Activated naive CD8-positive, alpha-beta T cell treated with anti-CD3 and anti-CD28 coated beads, Interleukin-2, amount 10 ng/mL, durations not matched to agents 7 days and 5 days (primary cell): ENCODE data around the gene GTF3A. TPM values are rescaled to one million over a fixed set of nuclear protein-coding genes. Genes with fewer than 3 reads are reported as not detected.
A peak's percentile ranks its signal among the peaks of the same experiment; 100 is the strongest.

Experiments used
- ATAC-seq: fragments of 150-1000 bp; cut with Tn5 transposase; one replicate; pipeline ENCODE4 v1.10.0; 2021; ENCODE audit warnings: low read depth, moderate library complexity
- POLR2A ChIA-PET: fragments of 350-600 bp; sonication (Branson Sonifier 250); formaldehyde crosslinking; loops from one replicate; lab custom pipeline; 2021; ENCODE audit warnings: antibody characterized with exemption; lab: Charles Lee
- DNase-seq: peaks from one replicate; pipeline ENCODE4 v3.0.0; 2021
- H3K27ac Mint-ChIP-seq: one replicate; pipeline ENCODE4 v1.8.0; 2022; ENCODE audit warnings: mild to moderate bottlenecking, mixed read lengths
- H3K27me3 Mint-ChIP-seq: one replicate; pipeline ENCODE4 v1.8.0; 2022; ENCODE audit warnings: mild to moderate bottlenecking, moderate library complexity, mixed read lengths
- H3K36me3 Mint-ChIP-seq: one replicate; pipeline ENCODE4 v1.8.0; 2021; ENCODE audit warnings: mild to moderate bottlenecking, mixed read lengths
- H3K4me1 Mint-ChIP-seq: one replicate; pipeline ENCODE4 v1.8.0; 2021; ENCODE audit warnings: mixed read lengths
- H3K4me3 Mint-ChIP-seq: one replicate; pipeline ENCODE4 v1.8.0; 2022; ENCODE audit warnings: mild to moderate bottlenecking, moderate library complexity, mixed read lengths
- H3K9me3 Mint-ChIP-seq: one replicate; pipeline ENCODE4 v1.8.0; 2021; ENCODE audit warnings: mixed read lengths
- total RNA-seq, 2 experiments: library from RNA; stranded (reverse); gene quantifications; one replicate each; pipeline ENCODE4 v1.2.3, GENCODE V29; 2021

Gene GTF3A
- total RNA-seq, 2 experiments from 2014 or later, result 159 to 173 TPM

GRCh38 chr13:27415116-27415515 is 9.3 kb upstream of the GTF3A start:
- H3K36me3 Mint-ChIP-seq, result no peaks in the 10 kb centered on the region
- ATAC-seq, result no peak
- peaks cover 4% of the 10 kb centered on the region for H3K4me1 Mint-ChIP-seq
- no peaks in the 10 kb centered on the region for H3K9me3 Mint-ChIP-seq
- no peak overlapping the region for H3K4me3 Mint-ChIP-seq
- DNase-seq, result no peak
- H3K27ac Mint-ChIP-seq, result no peak overlapping the region
- POLR2A ChIA-PET, result no interaction called here
- H3K27me3 Mint-ChIP-seq, result peaks cover 28% of the 10 kb centered on the region

DNA sequence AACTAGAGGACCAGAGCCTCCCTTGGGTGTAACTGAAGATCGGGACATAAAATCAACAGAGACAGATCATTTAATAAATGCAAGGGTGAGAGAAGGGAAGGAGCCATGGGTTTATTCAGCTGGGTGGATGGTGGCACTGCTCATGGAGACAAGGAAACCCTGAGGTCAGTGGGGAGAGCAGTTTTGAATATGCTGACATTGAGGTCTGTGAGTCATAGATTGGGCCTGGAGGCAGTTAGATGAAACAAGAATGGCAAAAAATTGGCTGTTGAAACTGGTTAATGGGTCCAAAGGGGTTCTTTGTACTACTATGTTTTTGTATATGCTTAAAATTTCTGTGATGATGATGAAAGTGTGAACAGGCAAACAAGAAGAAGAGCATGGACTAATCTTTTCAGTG is 5.1 kb upstream of the GTF3A start:
- H3K9me3 Mint-ChIP-seq, result no peaks in the 10 kb centered on the region
- H3K36me3 Mint-ChIP-seq, result no peaks in the 10 kb centered on the region
- ATAC-seq (no peak), DNase-seq (no peak)
- peaks cover 10% of the 10 kb centered on the region for H3K27me3 Mint-ChIP-seq
- H3K27ac Mint-ChIP-seq, result no peak overlapping the region
- POLR2A ChIA-PET, result no interaction called here
- H3K4me1 Mint-ChIP-seq, result peaks cover 6% of the 10 kb centered on the region
- no peak overlapping the region for H3K4me3 Mint-ChIP-seq

DNA sequence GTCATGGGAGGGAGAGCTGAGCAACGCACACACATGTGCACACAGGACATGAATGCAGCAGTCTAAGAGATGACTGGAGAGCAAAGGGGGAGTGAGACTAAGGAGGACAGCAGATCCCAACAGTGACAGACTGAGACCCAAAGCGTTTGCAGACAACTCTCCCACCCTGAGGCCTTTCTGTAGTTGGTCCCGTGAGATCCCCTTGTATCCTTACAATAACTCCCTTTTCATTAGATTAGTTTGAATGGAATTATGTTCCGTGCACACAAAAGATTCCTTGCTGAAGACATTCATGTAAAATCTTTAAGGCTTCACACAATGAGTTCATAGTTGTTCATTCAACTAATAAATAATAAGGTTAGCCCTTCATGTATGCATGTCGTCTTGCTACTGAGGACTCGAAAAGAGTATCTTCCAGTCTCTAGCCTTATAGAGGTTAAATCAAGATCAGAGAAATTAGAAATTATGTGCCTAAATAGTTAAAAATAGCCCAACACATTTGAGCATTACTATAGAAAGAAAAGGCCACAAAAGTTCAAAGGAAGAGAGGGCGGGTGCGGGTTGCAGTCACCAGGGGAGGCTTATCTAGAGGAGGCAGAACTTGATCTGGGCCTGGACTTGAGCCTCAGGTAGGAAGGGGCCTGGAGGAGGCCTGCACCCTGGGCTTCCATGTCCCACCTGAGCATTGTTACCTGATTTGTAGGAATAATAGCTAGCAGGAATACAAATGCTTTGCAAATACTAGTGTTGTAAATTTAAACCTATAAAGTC is 3.1 kb upstream of the GTF3A start:
- peaks cover 12% of the 10 kb centered on the region for H3K4me1 Mint-ChIP-seq
- no peaks in the 10 kb centered on the region for H3K36me3 Mint-ChIP-seq
- H3K27me3 Mint-ChIP-seq, result no peaks in the 10 kb centered on the region
- DNase-seq (no peak), ATAC-seq (no peak)
- no peak overlapping the region for H3K4me3 Mint-ChIP-seq
- H3K9me3 Mint-ChIP-seq, result no peaks in the 10 kb centered on the region
- POLR2A ChIA-PET, result interaction anchor here (1.3 kb wide), 1 partner anchor 28 kb away, joined by 3 read pairs; no protein-coding TSS in a partner anchor
- H3K27ac Mint-ChIP-seq, result no peak overlapping the region

GRCh38 chr13:27423333-27423732 is 1.1 kb upstream of the GTF3A start:
- no peak for DNase-seq
- Mint-ChIP-seq H3K9me3 (no peaks in the 10 kb centered on the region), H3K4me3 (peak overlapping the region; percentile 75), H3K4me1 (peaks cover 27% of the 10 kb centered on the region), H3K27ac (no peak overlapping the region), H3K36me3 (peaks cover 11% of the 10 kb centered on the region), H3K27me3 (no peaks in the 10 kb centered on the region)
- no peak for ATAC-seq
- POLR2A ChIA-PET, result interaction anchor here (2.4 to 6.2 kb wide), 2 partner anchors 11 to 26 kb away, joined by 9 to 130 read pairs; partner anchors contain the start of gene MTIF3

GRCh38 chr13:27425158-27425917 is 919 bp downstream of the GTF3A start:
- POLR2A ChIA-PET, result interaction anchor here (0.6 to 6.2 kb wide), 7 partner anchors 9 to 713 kb away, joined by 3 to 130 read pairs (median 26); partner anchors contain the start of genes LNX2, MTIF3 and POLR1D
- H3K4me1 Mint-ChIP-seq, result peaks cover 26% of the 10 kb centered on the region
- DNase-seq (no peak), ATAC-seq (no peak)
- H3K36me3 Mint-ChIP-seq, result peaks cover 13% of the 10 kb centered on the region
- no peaks in the 10 kb centered on the region for H3K27me3 Mint-ChIP-seq
- no peaks in the 10 kb centered on the region for H3K9me3 Mint-ChIP-seq
- peak overlapping the region; percentile 92 for H3K27ac Mint-ChIP-seq
- peak overlapping the region; percentile 88 for H3K4me3 Mint-ChIP-seq

- peak overlapping the region; percentile 92 for H3K27ac Mint-ChIP-seq
- H3K4me3 Mint-ChIP-seq, result peak overlapping the region; percentile 88
- POLR2A ChIA-PET, result interaction anchor here (0.8 to 6.2 kb wide), 9 partner anchors 10 to 194 kb away, joined by 3 to 130 read pairs (median 9); partner anchors contain the start of genes LNX2, MTIF3 and POLR1D
- ATAC-seq (peak; percentile 67), DNase-seq (peak; percentile 72)
- H3K36me3 Mint-ChIP-seq, result peaks cover 20% of the 10 kb centered on the region
- H3K27me3 Mint-ChIP-seq, result no peaks in the 10 kb centered on the region
- H3K9me3 Mint-ChIP-seq, result no peaks in the 10 kb centered on the region
- peaks cover 31% of the 10 kb centered on the region for H3K4me1 Mint-ChIP-seq
Measured at GRCh38 chr13:27425918-27426630, 1.7 kb downstream of the GTF3A start.

- H3K27ac Mint-ChIP-seq, result peak overlapping the region; percentile 92
- no peak for DNase-seq
- H3K27me3 Mint-ChIP-seq, result no peaks in the 10 kb centered on the region
- POLR2A ChIA-PET, result interaction anchor here (1.4 to 6.2 kb wide), 4 partner anchors 16 to 28 kb away, joined by 3 to 130 read pairs (median 36); partner anchors contain the start of gene MTIF3
- ATAC-seq, result no peak
- no peaks in the 10 kb centered on the region for H3K9me3 Mint-ChIP-seq
- H3K4me1 Mint-ChIP-seq, result peaks cover 41% of the 10 kb centered on the region
- H3K36me3 Mint-ChIP-seq, result peaks cover 25% of the 10 kb centered on the region
- H3K4me3 Mint-ChIP-seq, result peak overlapping the region; percentile 88
Measured at GRCh38 chr13:27427641-27428040, 3.2 kb downstream of the GTF3A start.

DNA sequence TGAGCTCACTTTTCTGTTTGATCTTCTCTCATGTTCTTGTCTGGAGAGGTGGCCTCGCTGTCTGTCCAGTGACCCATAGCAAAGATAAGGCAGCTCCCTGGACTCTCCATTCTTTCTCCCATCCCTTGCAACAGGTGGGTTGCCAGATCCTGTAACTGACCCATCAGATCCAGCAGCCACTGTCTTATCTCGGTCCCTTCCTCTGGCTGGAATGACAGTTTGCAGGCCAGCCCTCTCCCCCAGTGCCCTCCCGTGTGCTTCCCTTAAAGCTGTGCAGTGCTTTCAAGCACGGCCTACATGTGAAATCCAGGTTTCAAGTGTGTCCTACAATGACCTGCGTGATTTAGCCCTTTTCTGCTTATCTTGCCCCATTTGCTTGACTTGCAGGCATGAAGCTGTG is 3.7 kb downstream of the GTF3A start:
- H3K27ac Mint-ChIP-seq, result peak overlapping the region; percentile 56
- POLR2A ChIA-PET, result interaction anchor here (0.5 to 6.2 kb wide), 4 partner anchors 10 to 27 kb away, joined by 7 to 130 read pairs (median 36); partner anchors contain the start of gene MTIF3
- H3K4me3 Mint-ChIP-seq, result peak overlapping the region; percentile 28
- H3K36me3 Mint-ChIP-seq, result peaks cover 25% of the 10 kb centered on the region
- H3K27me3 Mint-ChIP-seq, result no peaks in the 10 kb centered on the region
- DNase-seq (no peak), ATAC-seq (no peak)
- H3K9me3 Mint-ChIP-seq, result no peaks in the 10 kb centered on the region
- H3K4me1 Mint-ChIP-seq, result peaks cover 44% of the 10 kb centered on the region

DNA sequence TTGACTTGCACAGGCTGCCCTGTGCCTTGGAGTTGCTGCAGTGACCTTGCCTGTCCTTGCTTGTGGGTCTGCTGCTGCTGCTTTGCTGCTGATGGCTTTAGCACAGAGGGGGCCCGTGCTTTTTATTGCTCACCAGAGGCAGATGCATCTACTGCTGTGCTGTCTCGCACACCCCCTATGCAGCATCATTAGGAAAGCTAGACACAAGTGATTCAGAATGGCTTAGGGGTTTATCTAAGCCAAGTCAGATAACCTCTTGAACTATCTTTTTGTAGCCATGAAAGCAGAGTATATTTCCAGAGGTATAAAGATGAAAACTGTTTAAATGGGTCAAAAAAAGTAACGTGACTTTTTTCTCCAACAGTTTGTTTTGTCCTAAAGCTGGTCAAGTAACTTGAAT is 7.8 kb downstream of the GTF3A start:
- POLR2A ChIA-PET, result interaction anchor here (1.3 kb wide), 1 partner anchor 11 kb away, joined by 4 read pairs; no protein-coding TSS in a partner anchor
- DNase-seq, result no peak
- Mint-ChIP-seq H3K36me3 (peaks cover 39% of the 10 kb centered on the region), H3K9me3 (no peaks in the 10 kb centered on the region), H3K27ac (peak overlapping the region; percentile 27), H3K4me1 (peaks cover 32% of the 10 kb centered on the region), H3K4me3 (peak overlapping the region; percentile 7), H3K27me3 (no peaks in the 10 kb centered on the region)
- no peak for ATAC-seq

GRCh38 chr13:27432611-27433210 is 8.3 kb downstream of the GTF3A start:
- Mint-ChIP-seq H3K36me3 (peaks cover 37% of the 10 kb centered on the region), H3K27ac (peak overlapping the region; percentile 27), H3K27me3 (no peaks in the 10 kb centered on the region), H3K4me1 (peaks cover 30% of the 10 kb centered on the region), H3K9me3 (no peaks in the 10 kb centered on the region), H3K4me3 (peak overlapping the region; percentile 7)
- POLR2A ChIA-PET, result interaction anchor here (0.6 to 1.3 kb wide), 2 partner anchors 11 to 705 kb away, joined by 3 to 4 read pairs; partner anchors contain the start of gene PAN3
- ATAC-seq (no peak), DNase-seq (no peak)

GRCh38 chr13:27437126-27437525 is 12.7 kb downstream of the GTF3A start:
- POLR2A ChIA-PET, result interaction anchor here (0.7 to 2.3 kb wide), 2 partner anchors 10 kb away, joined by 3 to 8 read pairs; no protein-coding TSS in a partner anchor
- peaks cover 45% of the 10 kb centered on the region for H3K36me3 Mint-ChIP-seq
- no peaks in the 10 kb centered on the region for H3K27me3 Mint-ChIP-seq
- ATAC-seq, result no peak
- no peak overlapping the region for H3K27ac Mint-ChIP-seq
- H3K4me1 Mint-ChIP-seq, result peaks cover 33% of the 10 kb centered on the region
- no peaks in the 10 kb centered on the region for H3K9me3 Mint-ChIP-seq
- no peak for DNase-seq
- H3K4me3 Mint-ChIP-seq, result no peak overlapping the region

GRCh38 chr13:27440408-27440807 is 16.0 kb downstream of the GTF3A start:
- Mint-ChIP-seq H3K9me3 (no peaks in the 10 kb centered on the region), H3K4me3 (peak overlapping the region; percentile 9), H3K27me3 (no peaks in the 10 kb centered on the region), H3K36me3 (peaks cover 46% of the 10 kb centered on the region), H3K4me1 (peaks cover 34% of the 10 kb centered on the region), H3K27ac (no peak overlapping the region)
- ATAC-seq (peak; percentile 53), DNase-seq (no peak)
- POLR2A ChIA-PET, result interaction anchor here (1.4 kb wide), 1 partner anchor 16 kb away, joined by 3 read pairs; no protein-coding TSS in a partner anchor
